GM21528 (cell line): Measurements from ENCODE around the gene CCL19.

Experiments
- ATAC-seq: cut with Tn5 transposase; IDR thresholded peaks from one replicate; pipeline ENCODE4 v1.9.1; 2021; ENCODE audit warnings: mild to moderate bottlenecking, moderate library complexity; ENCODE audit not compliant: unreplicated experiment, low FRiP score

Gene CCL19

DNA sequence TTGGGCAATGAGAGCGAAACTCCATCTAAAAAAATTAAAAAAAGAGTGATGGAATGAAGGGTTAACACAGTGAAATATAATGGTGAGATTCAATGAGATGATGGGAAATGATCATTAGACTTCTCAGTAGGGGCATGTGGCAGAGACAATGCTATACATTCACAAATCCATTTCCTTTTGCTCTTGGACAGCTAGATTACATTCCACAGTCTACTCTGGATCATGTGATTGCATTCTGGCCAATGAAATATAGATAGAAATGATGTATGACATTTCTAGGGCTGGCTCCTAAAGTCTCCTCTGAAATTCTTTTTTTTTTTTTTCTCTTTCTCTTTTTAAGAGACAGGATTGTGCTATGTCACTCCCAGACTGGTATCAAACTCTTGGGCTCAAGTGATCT, 48.4 kb downstream of the CCL19 start:
- ATAC-seq, result no peak
